ENCODE measurements around the gene DDHD1.
A peak's percentile ranks its signal among the peaks of the same experiment; 100 is the strongest.

The DDHD1 gene

GRCh38 chr14:53174918-53175317 lies 21.8 kb upstream of the DDHD1 start:
- DNase-seq = no peak
- no peak for TF ChIP-seq POLR2A (IDR thresholded peaks at IDR 0.05; ENCODE audit: low read length)
- TF ChIP-seq GATA1 (IDR thresholded peaks at IDR 0.05; ENCODE audit: low read depth, low read length) = no peak

DNA sequence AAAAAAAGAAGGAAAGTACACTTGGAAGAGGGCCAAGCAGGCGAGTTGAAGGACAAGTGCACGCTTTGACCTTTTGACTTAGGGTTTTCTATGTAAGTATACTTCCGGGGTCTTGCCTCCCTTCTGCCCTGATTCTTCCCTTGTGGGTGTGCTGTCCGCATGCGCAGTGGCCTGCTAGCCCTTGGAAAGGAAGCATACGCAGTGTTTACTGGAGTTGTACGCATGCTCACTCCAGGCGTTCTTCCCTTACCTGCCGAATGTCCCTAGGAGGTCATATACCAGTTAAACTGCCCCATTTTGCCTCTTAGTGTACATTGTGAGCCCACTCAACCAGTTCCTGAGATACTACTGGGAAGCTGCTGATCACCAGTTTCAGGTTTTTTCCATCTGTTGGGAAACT lies 15.7 kb upstream of the DDHD1 start:
- TF ChIP-seq GATA1 (IDR thresholded peaks at IDR 0.05; ENCODE audit: low read depth, low read length) (no peak), POLR2A (IDR thresholded peaks at IDR 0.05; ENCODE audit: low read length) (no peak)
- no peak for DNase-seq

GRCh38 chr14:53167602-53168328 lies 14.6 kb upstream of the DDHD1 start:
- TF ChIP-seq GATA1 (IDR thresholded peaks at IDR 0.05; ENCODE audit: low read depth, low read length) = no peak
- TF ChIP-seq POLR2A (IDR thresholded peaks at IDR 0.05; ENCODE audit: low read length) = no peak
- no peak for DNase-seq

DNA sequence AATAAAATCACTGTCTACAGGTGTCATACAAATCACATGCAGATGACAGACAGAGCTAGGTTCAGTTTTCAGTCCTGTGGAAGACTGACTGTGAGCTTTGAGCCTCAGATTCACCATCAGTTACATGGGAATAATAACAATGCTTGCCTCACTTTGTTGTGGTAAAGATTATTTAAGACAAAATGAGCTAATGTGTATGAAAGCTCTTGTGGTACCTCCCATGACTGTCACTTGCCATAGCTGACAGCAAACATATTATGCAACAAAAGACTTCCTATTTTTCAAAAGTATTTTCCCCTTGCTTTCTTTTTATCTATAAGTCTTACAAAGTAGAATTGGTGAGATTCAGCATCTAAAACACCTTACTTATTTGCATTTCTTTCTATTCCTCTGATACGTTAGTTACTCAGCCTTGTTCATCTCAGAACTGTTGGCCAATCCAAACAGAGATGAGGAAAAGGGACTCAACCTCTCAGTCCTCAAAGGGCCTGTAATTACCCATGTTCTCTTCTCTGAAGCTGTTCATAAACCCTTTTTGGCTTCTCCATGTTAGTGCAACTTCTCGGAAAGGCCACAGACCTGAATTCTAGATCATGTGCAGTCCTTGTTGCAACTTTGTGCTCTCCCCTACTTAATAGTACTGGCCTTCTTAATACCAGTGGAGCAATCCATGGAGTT lies 8.8 kb upstream of the DDHD1 start:
- DNase-seq = no peak
- TF ChIP-seq POLR2A (IDR thresholded peaks at IDR 0.05; ENCODE audit: low read length) (no peak), GATA1 (IDR thresholded peaks at IDR 0.05; ENCODE audit: low read depth, low read length) (no peak)

DNA sequence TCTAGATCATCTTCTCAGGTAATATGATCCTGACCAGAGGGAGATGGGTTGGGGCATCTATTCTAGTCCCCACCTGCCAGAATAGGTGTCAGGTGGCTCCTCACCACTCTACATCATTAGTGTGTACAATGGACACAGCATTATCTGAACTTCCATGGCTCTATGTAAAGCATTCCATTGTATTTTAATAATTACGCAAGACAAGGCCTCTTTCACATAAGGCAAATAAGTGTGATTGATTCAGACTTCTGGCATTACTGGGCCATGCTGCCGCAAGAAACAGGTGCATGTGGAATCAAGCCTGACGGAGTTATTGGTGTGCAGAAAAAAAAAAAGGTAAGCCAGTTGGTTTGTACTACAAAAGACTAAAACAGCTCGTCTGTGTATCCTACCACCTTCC lies 3.1 kb upstream of the DDHD1 start:
- no peak for DNase-seq
- no peak for TF ChIP-seq POLR2A (IDR thresholded peaks at IDR 0.05; ENCODE audit: low read length)
- TF ChIP-seq GATA1 (IDR thresholded peaks at IDR 0.05; ENCODE audit: low read depth, low read length) = no peak

GRCh38 chr14:53153702-53154112 lies 584 bp upstream of the DDHD1 start:
- TF ChIP-seq POLR2A (IDR thresholded peaks at IDR 0.05; ENCODE audit: low read length) (peak; percentile 53), GATA1 (IDR thresholded peaks at IDR 0.05; ENCODE audit: low read depth, low read length) (no peak)
- no peak for DNase-seq

- no peak for TF ChIP-seq GATA1 (IDR thresholded peaks at IDR 0.05; ENCODE audit: low read depth, low read length)
- DNase-seq = peak; percentile 74 to 81
These were observed 788 bp downstream of the DDHD1 start for GRCh38 chr14:53152184-53152886.

DNA sequence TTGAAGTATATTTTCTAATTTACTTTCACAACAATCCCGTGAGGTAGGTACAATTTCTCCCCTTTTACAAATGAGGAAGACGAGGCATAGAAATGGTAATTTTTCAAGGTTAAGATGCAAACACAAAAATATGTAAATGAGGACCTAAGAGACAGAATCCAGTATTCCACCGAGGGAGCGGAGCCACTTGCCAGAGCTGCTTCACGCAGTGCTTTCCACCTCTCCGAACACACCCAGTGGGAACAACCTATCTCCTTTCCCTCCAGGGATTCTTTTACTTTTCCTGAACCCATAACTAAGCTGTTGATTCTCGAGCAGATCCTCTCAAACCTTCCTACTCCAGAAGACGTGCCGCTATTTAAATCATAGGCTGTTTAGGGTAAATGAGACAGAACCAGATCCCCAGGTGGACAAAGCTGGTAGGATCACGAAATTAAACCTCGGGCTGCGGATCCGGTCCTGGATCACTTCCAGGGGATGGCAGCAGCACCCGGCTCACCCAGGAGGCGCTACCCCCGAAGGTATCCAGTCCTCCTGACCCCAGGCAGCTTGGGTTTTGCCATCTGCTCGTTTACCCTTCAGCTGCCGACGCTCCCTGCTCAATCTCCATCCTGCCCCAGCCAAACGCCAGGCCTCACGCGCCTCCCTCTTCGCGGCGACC lies 1.5 kb downstream of the DDHD1 start:
- peak; percentile 73 to 81 for DNase-seq

DNA sequence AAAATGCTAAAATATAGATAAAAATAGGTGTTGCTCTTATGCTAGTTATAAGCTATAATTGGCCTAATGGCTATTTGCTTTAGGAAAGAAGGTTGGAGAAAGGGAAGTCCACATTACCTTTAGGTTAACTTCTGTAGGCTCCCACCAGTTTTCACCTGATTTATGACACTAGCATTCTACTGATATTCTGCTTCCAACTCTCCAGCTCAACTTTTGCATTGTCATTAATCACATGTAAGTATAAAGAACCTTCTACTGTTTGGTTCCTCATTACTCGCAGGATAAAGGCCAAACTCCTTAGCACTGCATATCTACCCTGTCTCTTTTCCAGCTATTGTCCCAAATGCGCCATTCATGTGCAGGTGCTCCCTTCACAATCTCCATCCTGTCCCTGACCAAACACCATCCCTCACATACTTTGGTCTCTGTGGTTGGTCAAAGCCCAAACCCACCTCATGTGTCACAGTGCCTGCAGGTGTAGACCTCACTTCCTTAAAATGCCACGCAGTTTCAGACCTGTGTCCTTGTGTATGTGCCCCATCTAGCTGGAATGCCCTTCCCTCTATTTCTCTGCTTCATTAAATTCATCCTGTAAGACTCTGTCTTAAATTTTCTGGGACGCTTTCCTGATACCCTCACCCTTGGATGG lies 3.3 kb downstream of the DDHD1 start:
- TF ChIP-seq POLR2A (IDR thresholded peaks at IDR 0.05; ENCODE audit: low read length) (peak; percentile 41), GATA1 (IDR thresholded peaks at IDR 0.05; ENCODE audit: low read depth, low read length) (no peak)
- DNase-seq = peak; percentile 40 to 55

More for the DNA sequence above, 1.5 kb downstream of the DDHD1 start:
- TF ChIP-seq POLR2A (IDR thresholded peaks at IDR 0.05; ENCODE audit: low read length) (no peak), GATA1 (IDR thresholded peaks at IDR 0.05; ENCODE audit: low read depth, low read length) (no peak)

DNA sequence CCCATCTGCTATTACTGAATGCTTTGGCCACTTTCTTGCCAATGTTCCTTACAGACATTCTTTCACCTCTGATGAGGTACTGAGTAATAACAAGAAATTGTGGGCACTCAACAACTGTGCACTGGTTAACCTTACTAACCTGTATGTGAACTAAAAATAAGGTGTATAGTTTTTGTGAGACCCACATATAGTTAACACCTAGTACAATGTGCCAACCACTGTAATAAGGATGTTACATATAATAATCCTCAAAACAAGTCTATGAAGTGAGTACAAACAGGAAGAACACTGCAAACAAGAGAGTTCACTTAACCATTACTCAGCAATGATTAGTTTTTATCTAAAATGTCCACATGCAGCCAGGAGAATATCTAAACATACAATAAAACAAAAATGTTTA lies 4.5 kb downstream of the DDHD1 start:
- TF ChIP-seq POLR2A (IDR thresholded peaks at IDR 0.05; ENCODE audit: low read length) (no peak), GATA1 (IDR thresholded peaks at IDR 0.05; ENCODE audit: low read depth, low read length) (no peak)

GRCh38 chr14:53147893-53148292 lies 5.2 kb downstream of the DDHD1 start:
- TF ChIP-seq POLR2A (IDR thresholded peaks at IDR 0.05; ENCODE audit: low read length) (no peak), GATA1 (IDR thresholded peaks at IDR 0.05; ENCODE audit: low read depth, low read length) (no peak)
- DNase-seq = no peak

More for the DNA sequence above, 4.5 kb downstream of the DDHD1 start:
- peak; percentile 68 to 72 for DNase-seq

DNA sequence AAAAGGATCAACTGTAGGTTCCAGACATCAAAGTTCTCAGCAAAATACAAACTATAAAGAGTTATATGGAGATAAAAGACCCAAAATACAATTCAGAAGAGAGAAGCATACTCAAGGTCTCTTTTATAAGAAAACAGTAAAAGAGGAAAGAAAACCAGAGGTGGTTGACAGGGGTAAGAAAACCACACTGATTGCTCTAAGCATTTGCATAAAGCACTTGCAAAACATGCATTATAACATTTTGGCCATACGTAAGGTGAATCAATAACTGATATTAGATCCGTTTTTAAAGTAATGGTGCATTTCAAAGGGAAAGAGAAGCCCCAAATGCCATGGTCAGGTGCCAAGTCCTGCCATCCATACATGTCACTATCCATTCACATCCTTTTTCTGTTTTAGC lies 5.9 kb downstream of the DDHD1 start:
- no peak for TF ChIP-seq GATA1 (IDR thresholded peaks at IDR 0.05; ENCODE audit: low read depth, low read length)
- no peak for TF ChIP-seq POLR2A (IDR thresholded peaks at IDR 0.05; ENCODE audit: low read length)
- no peak for DNase-seq

DNA sequence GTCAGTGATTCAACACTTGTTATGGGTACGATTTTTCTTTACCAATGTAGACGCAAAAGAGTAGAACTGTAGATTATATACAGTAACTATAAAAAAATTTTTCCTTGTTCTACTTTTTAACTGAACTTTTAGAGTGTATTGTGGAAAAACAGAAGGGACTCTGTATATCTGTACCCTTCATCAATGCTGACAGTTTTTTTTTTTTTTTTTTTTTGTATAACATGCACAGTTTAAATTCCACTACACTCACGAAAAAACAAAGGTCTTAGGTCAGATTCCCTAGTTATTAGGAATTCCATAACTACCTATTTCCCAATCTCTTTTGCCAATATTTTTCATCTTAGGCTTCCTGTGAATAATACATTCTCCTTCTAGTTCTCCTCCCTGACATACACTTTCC lies 6.4 kb downstream of the DDHD1 start:
- DNase-seq = no peak
- TF ChIP-seq POLR2A (IDR thresholded peaks at IDR 0.05; ENCODE audit: low read length) (no peak), GATA1 (IDR thresholded peaks at IDR 0.05; ENCODE audit: low read depth, low read length) (no peak)
